22Rv1 (cell line): ENCODE results near the gene DHH.
A peak's percentile ranks its signal among the peaks of the same experiment; 100 is the strongest.

Source experiments
- H3K27ac ChIP-seq: fragments of 450-650 bp; 2 replicates; pipeline ENCODE4 v1.5.1; 2017
- ZFX ChIP-seq: fragments of 450-650 bp; IDR thresholded peaks from 2 replicates; pipeline ENCODE4 v1.6.1; 2017; ENCODE audit warnings: antibody characterized with exemption, borderline replicate concordance
- TF ChIP-seq, protein P1 (sequence below): fragments of 450-650 bp; IDR thresholded peaks from 2 replicates; pipeline ENCODE4 v1.5.1; 2017; ENCODE audit warnings: mild to moderate bottlenecking

Gene DHH

DNA sequence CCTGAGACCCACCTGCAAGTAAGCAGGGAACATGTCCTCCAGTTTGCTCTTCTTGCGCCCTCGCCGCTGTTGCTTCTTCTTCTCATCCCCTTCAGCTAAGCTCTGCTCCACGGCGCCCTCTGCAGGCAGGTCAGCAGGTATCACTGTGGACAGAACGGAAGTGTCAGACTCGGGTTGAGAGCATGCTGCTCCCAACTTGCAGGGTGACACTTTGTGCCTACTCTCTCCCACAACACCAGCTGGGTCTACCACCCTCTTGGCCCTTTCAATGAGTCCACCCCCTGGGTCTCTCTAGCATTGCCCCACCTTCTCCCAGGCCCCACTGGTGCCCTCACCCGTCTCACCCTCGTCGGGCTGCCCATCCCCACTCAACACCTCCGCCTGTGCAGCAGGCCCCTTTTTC, 50.7 kb downstream of the DHH start:
- no peak for TF ChIP-seq ZFX
- TF ChIP-seq, protein P1, sequence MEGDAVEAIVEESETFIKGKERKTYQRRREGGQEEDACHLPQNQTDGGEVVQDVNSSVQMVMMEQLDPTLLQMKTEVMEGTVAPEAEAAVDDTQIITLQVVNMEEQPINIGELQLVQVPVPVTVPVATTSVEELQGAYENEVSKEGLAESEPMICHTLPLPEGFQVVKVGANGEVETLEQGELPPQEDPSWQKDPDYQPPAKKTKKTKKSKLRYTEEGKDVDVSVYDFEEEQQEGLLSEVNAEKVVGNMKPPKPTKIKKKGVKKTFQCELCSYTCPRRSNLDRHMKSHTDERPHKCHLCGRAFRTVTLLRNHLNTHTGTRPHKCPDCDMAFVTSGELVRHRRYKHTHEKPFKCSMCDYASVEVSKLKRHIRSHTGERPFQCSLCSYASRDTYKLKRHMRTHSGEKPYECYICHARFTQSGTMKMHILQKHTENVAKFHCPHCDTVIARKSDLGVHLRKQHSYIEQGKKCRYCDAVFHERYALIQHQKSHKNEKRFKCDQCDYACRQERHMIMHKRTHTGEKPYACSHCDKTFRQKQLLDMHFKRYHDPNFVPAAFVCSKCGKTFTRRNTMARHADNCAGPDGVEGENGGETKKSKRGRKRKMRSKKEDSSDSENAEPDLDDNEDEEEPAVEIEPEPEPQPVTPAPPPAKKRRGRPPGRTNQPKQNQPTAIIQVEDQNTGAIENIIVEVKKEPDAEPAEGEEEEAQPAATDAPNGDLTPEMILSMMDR: peak; percentile 99
- no peak overlapping the region for H3K27ac ChIP-seq

DNA sequence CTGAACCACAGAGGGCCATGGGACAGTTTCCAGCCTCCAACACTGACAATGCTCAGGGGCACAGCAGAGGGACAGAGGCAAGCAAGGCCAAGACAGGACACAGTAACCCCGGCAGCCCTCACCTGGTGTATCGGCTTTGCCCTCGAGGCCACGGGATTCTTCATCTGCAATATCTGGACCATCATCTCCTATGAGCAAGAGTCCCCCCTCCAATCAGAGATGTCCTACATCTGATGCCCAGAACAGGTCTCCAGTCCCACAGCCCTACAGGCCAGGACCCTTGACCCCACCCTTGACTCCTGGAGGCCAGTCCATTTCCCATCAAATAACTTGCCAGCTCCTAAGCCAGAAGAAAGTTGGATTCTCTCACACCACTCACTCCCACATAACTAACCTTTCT, 51.4 kb downstream of the DHH start:
- no peak overlapping the region for H3K27ac ChIP-seq
- TF ChIP-seq, protein P1: no peak
- TF ChIP-seq ZFX: no peak

DNA sequence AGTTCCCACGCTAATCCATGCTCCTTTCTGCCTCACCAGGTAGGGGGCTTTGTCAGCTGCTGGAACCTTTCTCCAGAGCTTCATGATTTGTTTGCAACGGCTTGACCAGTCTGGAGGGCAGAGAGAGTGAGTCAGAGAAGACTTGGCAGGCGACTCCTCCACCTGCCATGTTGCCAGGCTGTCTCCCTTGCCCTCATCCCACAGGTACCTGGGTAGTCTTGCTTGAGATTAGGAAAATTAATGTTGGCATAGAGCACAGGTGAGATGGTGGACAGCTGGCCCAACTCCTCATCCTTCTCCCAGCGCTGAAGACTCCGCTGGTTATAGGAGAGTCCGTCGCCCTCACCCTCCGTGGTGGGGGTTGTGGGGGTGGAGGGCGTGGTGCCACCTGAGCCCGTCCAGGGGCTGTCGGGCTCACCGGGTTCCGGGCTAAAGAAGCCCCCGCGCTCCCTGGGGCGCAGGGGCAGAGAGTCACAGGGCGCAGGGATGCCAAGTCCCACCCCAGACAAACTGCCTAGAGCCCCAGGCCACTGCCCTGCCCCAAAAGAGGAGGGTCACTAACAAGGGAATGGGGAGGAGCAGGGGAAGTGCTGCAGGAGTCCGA, 52.6 kb downstream of the DHH start:
- no peak for TF ChIP-seq ZFX
- TF ChIP-seq, protein P1: no peak
- no peak overlapping the region for H3K27ac ChIP-seq

DNA sequence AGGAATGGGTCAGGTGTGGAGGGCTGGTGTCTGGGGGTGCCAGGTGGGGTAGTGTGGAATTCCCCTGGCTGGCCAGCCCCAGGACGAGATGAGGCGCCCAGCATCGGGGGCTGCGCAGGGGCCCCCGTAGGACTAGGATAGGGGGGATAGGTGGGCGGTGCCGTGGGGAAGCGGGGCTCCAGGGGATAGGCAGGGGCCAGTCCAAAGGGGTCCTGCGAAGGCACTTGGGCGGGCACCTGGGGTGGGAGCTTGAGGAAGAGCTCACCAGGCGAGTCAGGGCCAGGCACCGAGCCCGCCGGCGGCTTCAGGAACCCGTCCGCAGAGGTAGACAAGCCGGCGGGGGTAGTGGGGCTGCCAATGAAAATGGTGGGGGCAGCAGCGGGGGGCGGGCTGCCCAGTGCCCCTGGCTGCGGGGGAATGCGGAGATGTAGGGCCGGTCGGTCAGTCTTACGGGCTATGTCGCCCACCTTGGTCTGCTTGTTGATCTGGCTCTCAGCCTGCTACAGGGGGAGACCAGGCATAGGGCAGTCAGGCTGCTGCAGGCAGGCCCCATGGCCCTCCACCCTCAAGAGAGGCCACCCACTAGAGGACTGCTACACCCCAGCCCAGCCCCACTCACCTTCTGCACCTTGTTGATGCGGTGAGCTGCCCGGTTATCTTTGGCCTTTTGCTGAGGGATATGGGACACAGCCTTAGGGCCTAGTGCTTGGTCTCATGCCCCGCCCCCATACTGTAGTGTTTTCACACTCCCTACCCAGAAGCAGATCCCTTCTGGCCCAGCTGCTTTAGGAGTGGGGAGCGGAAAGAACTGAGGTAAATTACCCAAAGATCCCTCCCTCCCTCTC, 53.3 kb downstream of the DHH start:
- TF ChIP-seq, protein P1: no peak
- TF ChIP-seq ZFX: no peak
- no peak overlapping the region for H3K27ac ChIP-seq

DNA sequence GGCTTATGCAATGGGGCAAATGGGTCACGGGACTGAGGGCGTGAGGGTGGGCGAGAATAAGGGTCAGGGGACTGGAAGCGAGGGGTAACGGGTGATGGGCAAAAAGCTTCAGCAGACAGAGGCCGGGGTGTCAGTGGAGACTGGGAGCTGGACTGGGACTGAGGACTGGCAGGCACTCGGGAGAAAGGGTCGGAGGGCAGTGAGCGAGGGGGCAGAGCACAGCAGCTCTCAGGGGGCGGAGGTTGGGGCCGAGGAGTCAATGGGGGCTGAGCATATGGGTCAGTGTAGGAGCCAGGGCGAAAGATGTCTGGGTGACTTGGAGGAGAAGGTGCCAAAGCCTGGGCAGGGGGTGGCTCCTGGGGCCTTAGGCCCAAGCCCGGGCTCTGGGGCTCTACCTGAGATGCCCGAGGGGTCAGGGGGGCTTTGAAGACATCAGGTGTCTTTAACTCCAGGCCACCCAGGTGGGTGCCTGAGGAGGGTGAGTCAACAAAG, 54.2 kb downstream of the DHH start:
- no peak for TF ChIP-seq ZFX
- TF ChIP-seq, protein P1: no peak
- H3K27ac ChIP-seq: no peak overlapping the region

DNA sequence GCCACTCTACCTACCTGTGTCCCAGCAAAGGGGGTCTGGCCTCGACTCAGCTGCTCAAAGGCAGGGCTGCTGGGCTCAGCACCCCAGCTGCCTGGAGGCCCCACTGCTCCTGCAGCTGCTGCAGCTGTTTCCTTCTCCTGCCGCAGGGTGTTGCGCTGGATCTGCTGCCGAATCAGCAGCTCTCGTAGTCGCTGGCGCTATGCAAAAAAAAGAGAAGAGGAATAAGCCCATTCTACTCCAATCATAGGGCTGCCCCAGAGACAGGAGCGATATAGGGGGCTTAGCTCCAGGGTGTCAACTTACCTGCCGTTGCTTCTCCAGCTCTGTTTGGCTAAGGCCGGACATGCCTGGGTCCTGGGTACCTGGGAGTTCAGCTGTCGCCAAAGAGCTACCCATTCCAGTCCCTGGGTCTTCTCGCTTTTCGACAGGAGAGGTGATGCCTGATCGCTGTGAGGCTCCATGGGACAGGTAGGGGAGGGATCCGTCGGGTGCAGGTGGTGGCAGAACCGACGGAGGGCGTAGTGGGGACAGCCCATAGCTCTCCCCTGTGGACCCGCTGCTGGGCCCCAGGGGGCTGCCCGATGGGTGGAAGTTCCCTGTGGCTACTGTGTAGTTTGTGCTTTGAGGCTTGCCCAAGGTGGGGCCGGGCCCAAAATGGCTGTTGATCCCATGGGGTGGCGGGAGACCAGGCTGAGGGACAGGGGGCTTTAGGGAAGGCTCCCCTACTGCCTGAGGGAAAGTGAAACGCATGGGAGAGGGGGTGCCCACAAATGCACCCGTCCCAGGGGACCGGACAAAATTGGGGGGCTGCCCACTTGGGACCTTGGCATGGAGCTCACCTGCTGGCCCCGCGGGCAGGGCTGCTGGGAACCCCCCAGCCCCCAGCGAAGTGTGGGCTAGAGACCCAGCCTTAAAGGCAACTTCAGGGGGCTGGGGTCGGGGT, 54.9 kb downstream of the DHH start:
- TF ChIP-seq ZFX: no peak
- TF ChIP-seq, protein P1: no peak
- no peak overlapping the region for H3K27ac ChIP-seq
